HG03342 (cell line): ENCODE data around the gene VTI1A.
"Not testable (repeated sequence)": the region's sequence is repeated elsewhere in the genome, so short reads cannot be mapped to it uniquely, and the experiment has no call there.

Experiments used
- ATAC-seq: cut with Tn5 transposase; IDR thresholded peaks from one replicate; pipeline ENCODE4 v1.9.1; 2021; ENCODE audit warnings: mild to moderate bottlenecking, moderate library complexity; ENCODE audit not compliant: unreplicated experiment

Gene VTI1A

DNA sequence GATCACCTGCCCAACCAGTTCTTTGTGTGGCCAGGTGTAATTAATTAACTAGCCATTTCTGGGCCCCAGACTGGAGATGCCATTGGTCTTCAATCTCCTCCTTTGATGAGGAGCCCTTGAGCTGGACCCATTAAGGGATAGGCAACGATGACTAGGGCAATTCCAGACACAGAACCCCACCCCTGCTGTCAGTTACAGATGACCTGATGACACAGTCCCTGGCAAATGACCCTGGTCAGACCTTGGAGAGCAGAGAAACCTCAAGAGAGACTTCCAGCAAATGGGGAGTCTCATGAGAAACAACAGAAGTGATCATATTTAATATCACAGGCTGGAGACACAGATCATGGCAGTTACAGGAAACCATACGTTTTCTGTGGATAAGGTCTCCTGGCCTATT lies 401.2 kb downstream of the VTI1A start:
- no peak for ATAC-seq

DNA sequence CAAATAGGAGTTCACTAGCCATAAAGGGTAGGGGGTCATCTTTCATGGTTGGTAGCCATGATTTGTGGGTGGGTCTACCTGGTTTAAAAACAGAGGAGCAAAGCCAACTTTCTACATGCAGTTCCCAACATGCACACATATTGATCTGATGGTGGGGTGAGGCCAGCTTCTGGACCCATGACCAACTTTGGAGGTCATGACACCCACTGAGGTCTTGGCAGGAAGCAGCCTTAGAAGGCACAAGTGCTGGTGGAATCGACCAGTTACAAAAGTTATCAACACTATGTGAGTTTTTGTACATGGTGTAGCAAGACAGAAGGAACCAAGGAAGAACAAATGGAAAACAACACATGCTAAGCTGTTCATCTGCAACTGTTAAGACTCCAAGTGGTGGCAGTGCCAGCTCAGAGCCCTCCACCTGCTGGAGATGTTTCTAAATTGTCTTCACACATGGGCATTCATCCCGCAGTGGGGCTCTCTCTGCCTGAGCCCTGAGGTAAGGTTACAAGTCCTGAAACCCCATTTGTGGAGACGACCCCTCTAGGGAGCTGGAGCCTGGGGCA lies 401.9 kb downstream of the VTI1A start:
- ATAC-seq = no peak

DNA sequence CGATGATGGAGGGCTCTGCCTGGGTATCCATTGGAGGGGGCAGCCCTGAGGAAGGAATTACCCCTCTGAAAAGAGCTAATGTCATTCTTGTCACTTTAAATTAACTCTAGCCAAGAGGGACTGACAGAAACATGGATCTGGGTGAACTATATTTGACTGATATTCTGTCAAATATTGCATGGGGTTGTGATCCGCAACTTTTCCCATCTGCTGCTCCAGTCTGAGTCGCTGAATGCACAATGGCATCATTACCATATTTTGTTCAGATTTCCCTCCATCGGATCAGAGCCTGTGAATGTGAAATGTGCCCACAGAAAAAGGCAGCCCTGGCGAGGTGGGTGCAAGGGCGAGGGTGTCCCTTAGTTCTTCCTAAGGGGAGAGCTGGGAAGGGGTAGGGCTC lies 402.5 kb downstream of the VTI1A start:
- ATAC-seq = no peak

DNA sequence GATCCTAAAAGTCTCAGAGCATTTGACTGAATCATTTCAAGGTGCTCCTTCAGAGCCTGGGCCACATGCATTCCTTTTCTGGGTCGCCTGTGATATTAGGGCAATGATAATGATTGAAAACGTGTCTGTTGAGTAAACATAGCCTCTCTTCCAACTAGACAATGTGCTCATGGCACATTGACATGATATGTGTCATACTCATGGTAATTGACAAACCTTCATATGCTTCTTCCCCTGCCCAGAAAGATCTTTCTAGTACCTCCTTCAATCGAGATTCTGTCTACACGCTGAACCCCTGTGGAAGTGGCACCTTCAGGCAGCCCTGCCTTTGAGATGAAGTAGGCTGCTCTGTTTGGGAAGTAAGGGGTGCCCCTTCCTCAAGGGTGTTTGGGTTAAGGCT lies 404.2 kb downstream of the VTI1A start:
- ATAC-seq = no peak

DNA sequence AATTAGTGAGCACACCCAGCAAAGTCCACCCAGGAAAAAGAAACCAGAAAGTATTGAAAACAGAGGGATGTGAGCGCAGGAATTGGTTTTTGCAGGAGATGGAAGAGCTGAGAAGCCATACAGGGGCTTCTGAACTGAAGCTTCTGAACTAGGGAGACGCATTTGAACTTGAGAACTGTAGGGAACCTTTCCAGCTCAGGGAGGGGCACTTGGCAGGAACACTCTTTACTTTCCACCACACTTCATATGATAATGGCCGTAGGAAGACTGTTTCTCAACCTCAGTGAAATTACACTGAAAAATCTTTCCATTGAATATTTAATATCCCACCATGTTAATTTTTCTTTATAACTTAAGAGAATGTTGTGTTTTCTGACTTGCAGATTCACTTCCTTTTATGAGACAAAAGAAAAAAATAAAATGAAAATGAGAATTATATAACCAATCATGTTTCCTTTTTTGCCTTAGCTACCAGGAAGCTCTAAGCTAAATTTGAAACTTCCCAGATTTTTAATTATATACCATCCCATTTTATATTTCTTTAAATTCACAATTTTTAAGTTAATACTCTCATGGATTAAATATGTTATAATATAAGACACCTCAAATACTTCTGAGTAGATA lies 404.7 kb downstream of the VTI1A start:
- no peak for ATAC-seq

DNA sequence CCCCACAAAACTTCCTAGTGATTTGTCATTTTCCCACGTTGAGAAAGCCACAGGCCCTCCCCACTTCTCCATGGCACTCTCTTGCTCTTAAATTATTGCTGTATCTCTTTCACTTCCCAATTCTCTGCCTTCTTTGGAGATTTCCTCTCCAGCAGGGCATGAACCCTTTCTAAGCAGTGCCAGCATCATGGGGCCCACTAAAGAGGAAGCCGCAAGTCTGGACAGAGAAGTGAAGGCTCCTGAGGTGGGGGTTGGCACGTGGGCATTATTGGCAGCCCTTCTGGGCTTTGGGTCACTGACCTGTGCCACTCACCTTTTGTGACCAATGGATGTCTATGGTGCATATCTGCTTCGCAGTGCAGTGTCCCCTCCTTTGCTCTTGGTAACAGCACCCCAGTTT lies 405.3 kb downstream of the VTI1A start:
- ATAC-seq = no peak

DNA sequence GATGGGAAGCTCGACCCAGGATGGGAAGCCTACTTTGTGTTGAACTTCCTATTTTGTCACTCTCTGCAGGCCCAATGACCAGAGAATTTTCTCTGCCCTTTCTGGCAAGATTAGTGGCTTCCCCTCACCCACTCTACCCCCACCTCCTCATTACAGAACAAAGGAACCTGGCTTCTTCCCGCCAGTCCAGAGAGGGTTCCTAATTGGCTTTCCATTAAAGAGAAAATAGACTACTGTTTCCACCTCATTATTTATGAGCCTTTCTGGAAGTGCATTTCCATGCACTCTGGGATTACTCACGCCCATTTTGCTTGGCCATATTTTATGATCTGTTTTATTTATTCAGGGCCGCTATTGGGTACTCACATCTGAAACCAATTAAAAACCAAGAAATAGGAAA lies 408.1 kb downstream of the VTI1A start:
- ATAC-seq = no peak

DNA sequence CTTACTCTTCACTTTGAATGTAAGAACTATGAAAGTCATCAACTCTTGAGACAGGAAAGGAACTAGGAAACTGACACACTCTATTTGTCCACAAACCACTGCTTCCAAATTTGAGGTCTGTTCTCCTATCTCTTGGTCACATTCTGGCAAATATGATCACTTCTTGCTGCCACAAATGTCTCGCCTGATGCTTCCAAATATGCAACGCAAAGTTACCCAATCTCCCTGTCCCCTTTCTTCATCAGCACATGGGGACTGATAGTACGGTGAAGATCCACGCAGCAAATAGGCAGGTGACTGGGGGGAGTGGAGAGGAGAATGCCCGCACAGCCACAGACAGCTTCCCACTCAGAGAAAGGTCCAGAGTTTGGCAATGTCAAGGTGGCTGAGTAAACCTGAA lies 410.5 kb downstream of the VTI1A start:
- no peak for ATAC-seq

DNA sequence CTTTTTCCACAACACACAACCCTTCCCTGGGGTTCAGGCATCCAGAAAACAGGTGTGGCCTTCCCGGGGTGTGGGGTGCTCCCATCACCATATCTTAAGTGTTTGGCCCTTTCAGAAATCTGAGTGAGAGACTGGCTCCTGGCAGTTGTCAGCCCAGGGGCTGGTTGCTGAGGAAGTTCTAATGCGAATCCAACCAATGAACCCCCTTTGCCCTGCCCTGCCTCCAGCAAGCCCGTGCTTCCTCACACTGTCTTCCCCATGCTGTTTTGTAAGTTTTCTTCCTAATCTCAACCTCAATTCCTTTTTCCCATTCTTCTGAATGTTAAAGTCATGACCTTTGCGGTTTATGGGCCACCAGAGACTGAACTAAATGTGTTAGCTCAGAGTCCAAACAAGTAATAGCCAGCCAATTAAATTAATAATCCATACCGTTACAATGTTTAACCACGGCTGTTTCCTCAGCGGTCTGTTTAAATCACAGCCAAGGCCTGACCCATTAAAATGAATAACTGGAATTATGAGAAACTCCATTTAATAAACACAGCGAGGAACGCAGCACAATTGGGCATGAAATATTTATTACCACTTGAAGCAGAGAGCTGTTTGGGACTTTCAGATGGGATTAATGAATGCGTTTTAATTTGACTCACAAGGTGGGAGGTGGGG lies 412.1 kb downstream of the VTI1A start:
- no peak for ATAC-seq

DNA sequence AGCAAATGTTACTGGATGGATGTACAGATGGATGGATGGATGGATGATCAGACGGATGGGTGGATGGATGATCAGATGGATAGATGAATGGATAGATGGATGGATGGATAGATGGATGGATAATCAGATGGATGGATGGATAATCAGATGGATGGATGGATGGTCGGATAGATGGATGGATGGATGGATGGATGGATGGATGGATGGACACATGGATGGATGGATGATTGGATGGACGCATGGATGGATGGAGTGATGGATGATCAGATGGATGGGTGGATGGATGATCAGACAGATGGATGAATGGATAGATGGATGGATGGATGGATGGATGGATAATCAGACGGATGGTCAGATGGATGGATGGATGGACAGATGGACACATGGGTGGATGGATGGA lies 412.8 kb downstream of the VTI1A start:
- no peak for ATAC-seq

DNA sequence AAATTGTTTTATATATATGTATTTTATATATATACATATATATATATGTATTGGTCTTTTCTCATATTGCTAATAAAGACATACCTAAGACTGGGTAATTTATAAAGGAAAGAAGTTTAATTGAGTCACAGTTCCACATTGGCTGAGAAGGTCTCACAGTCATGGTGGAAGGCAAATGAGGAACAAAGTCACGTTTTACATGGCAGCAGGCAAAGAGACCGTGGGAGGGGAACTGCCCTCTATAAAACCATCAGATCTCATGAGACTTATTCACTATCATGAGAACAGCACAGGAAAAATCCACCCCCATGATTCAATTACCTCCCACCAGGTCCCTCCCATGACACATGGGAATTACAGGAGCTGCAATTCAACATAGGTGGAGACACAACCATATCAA lies 416.4 kb downstream of the VTI1A start:
- ATAC-seq = not testable (repeated sequence)
